Measurements from ENCODE around the gene SPINT3. TPM values are rescaled to one million over a fixed set of nuclear protein-coding genes. Genes with fewer than 3 reads are reported as not detected.

SPINT3 gene
- total RNA-seq, 1 donor from 2014 or later, result not detected

DNA sequence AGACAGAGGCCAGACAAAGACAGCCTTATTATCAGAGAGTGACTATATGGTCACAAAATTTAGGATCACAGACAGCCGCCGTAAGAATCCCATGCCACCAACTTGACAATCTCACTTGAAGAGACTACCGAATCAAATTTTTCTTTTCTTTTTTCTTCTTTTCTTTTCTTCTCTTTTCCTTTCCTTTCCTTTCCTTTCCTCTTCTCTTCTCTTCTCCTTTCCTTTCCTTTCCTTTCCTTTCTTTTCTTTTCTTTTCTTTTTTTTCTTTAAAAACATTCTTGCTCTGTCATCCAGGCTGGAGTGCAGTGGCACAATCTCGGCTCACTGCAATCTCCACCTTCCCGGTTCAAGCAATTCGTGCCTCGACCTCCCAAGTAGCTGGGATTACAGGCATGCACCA, 33.0 kb upstream of the SPINT3 start:
- TF ChIP-seq CTCF (IDR thresholded peaks at IDR 0.05; ENCODE audit: partially characterized antibody, unreplicated experiment), result no peak
- no peak for DNase-seq
- Mint-ChIP-seq H3K4me1 (ENCODE audit: low read depth, unreplicated experiment) (no peaks in the 10 kb centered on the region), H3K27ac (ENCODE audit: unreplicated experiment) (no peak overlapping the region), H3K9me3 (ENCODE audit: unreplicated experiment) (peaks cover 2% of the 10 kb centered on the region), H3K4me3 (ENCODE audit: unreplicated experiment) (no peak overlapping the region), H3K36me3 (ENCODE audit: unreplicated experiment) (no peaks in the 10 kb centered on the region), H3K27me3 (ENCODE audit: unreplicated experiment) (no peaks in the 10 kb centered on the region)

GRCh38 chr20:45547206-45547770, 31.9 kb upstream of the SPINT3 start, which contains the start of gene EPPIN:
TSS of gene EPPIN (minus strand) at chr20:45547401. CDS start at chr20:45547357, 44 bp downstream.
- DNase-seq, result no peak
- Mint-ChIP-seq H3K4me3 (ENCODE audit: unreplicated experiment) (no peak within 1 kb of the TSS), H3K27ac (ENCODE audit: unreplicated experiment) (no peak within 1 kb of the TSS), H3K9me3 (ENCODE audit: unreplicated experiment) (peaks cover 2% of the 10 kb centered on the region), H3K27me3 (ENCODE audit: unreplicated experiment) (no peaks in the 10 kb centered on the region), H3K36me3 (ENCODE audit: unreplicated experiment) (no peaks in the 10 kb centered on the region), H3K4me1 (ENCODE audit: low read depth, unreplicated experiment) (no peaks in the 10 kb centered on the region)
- no peak for TF ChIP-seq CTCF (IDR thresholded peaks at IDR 0.05; ENCODE audit: partially characterized antibody, unreplicated experiment)

DNA sequence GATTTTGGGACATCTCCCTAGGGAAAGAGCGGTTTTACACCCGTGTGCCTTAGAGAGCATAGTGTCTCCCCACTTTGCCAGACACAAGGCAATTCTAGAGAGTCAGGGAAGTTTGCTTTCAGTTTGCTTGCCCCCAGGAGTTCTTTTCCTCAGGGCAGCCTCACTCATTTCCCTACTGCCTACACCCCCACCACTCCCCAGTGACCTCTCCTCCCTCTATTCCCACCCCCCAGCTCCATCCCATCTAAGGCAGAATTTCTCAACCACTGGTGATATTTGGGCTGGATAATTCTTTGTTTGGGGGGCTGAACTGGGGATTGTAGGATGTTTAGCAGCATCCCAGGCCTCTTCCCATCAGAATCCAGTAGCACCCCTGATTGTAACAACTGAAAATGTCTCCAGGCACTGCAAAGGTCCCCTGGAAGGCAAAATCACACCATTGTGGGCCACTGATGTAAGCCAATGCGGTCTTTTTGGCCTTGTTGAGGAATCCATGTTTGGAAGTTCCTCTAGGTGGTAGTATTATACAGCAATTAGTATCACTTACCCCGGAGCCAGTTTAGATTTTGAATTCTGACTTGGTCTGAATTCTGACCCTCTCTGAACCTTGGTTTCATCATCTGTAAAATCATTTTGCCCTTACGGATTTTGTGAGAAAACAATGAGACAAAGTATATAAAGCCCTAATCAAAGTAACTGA, 30.5 kb upstream of the SPINT3 start:
- no peak overlapping the region for H3K27ac Mint-ChIP-seq (ENCODE audit: unreplicated experiment)
- no peaks in the 10 kb centered on the region for H3K36me3 Mint-ChIP-seq (ENCODE audit: unreplicated experiment)
- no peak overlapping the region for H3K4me3 Mint-ChIP-seq (ENCODE audit: unreplicated experiment)
- DNase-seq, result no peak
- H3K9me3 Mint-ChIP-seq (ENCODE audit: unreplicated experiment), result peaks cover 2% of the 10 kb centered on the region
- no peaks in the 10 kb centered on the region for H3K4me1 Mint-ChIP-seq (ENCODE audit: low read depth, unreplicated experiment)
- TF ChIP-seq CTCF (IDR thresholded peaks at IDR 0.05; ENCODE audit: partially characterized antibody, unreplicated experiment), result no peak
- no peaks in the 10 kb centered on the region for H3K27me3 Mint-ChIP-seq (ENCODE audit: unreplicated experiment)

- Mint-ChIP-seq H3K27ac (ENCODE audit: unreplicated experiment) (no peak overlapping the region), H3K27me3 (ENCODE audit: unreplicated experiment) (no peaks in the 10 kb centered on the region), H3K4me3 (ENCODE audit: unreplicated experiment) (no peak overlapping the region), H3K9me3 (ENCODE audit: unreplicated experiment) (peaks cover 2% of the 10 kb centered on the region), H3K36me3 (ENCODE audit: unreplicated experiment) (no peaks in the 10 kb centered on the region), H3K4me1 (ENCODE audit: low read depth, unreplicated experiment) (no peaks in the 10 kb centered on the region)
- no peak for TF ChIP-seq CTCF (IDR thresholded peaks at IDR 0.05; ENCODE audit: partially characterized antibody, unreplicated experiment)
- no peak for DNase-seq
Measured at GRCh38 chr20:45545351-45545750, 29.9 kb upstream of the SPINT3 start.

- TF ChIP-seq CTCF (IDR thresholded peaks at IDR 0.05; ENCODE audit: partially characterized antibody, unreplicated experiment), result no peak
- no peak within 1 kb of the TSS for H3K4me3 Mint-ChIP-seq (ENCODE audit: unreplicated experiment)
- no peaks in the 10 kb centered on the region for H3K27me3 Mint-ChIP-seq (ENCODE audit: unreplicated experiment)
- H3K36me3 Mint-ChIP-seq (ENCODE audit: unreplicated experiment), result no peaks in the 10 kb centered on the region
- H3K9me3 Mint-ChIP-seq (ENCODE audit: unreplicated experiment), result peaks cover 2% of the 10 kb centered on the region
- no peak within 1 kb of the TSS for H3K27ac Mint-ChIP-seq (ENCODE audit: unreplicated experiment)
- H3K4me1 Mint-ChIP-seq (ENCODE audit: low read depth, unreplicated experiment), result no peaks in the 10 kb centered on the region
- no peak for DNase-seq
Measured at GRCh38 chr20:45539382-45539781, 24.0 kb upstream of the SPINT3 start, which contains the start of gene WFDC6. TSS of gene WFDC6 (minus strand) at chr20:45539482. CDS start at chr20:45539407, 75 bp downstream.

All from glutamatergic neuron (in vitro differentiated cells).